ENCODE data around the gene MRPL38.
"Not testable (repeated sequence)": the region's sequence is repeated elsewhere in the genome, so short reads cannot be mapped to it uniquely, and the experiment has no call there.

Gene MRPL38

DNA sequence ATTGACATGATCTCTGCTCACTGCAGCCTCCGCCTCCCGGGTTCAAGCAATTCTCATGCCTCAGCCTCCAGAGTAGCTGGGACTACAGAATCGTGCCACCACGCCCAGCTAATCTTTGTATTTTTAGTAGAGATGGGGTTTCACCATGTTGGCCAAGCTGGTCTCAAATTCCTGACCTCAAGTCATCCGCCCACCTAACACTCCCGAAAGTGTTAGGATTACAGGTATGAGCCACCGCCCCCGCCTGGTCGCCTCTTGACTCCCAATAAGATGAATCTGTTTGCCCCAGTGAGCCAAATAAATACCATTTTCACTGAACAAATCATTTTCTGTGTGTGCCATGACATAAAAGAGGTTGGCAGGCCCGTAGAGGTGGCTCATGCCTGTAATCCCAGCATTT, 45.3 kb downstream of the MRPL38 start:
- no CpG with 5 or more reads among the region's 10 CpGs for WGBS (ENCODE audit: extremely low coverage, insufficient coverage, insufficient read length)
- not testable (repeated sequence) for H2AFZ ChIP-seq (ENCODE audit: insufficient read depth, low read length, poor library complexity); H3K27ac ChIP-seq (ENCODE audit: low read depth, low read length); H3K4me2 ChIP-seq (ENCODE audit: low read length); H2AK5ac ChIP-seq (ENCODE audit: low read length); H2BK5ac ChIP-seq (ENCODE audit: low read depth, low read length, poor library complexity); H4K12ac ChIP-seq (ENCODE audit: low read depth, low read length); H4K91ac ChIP-seq (ENCODE audit: low read depth, low read length); H2BK12ac ChIP-seq (ENCODE audit: low read length); H3K36me3 ChIP-seq (ENCODE audit: control insufficient read depth in 1 of 2, insufficient read depth in 2 of 2, low read length in 2 of 2); H3K4me3 ChIP-seq (ENCODE audit: low read depth, low read length); H3K9ac ChIP-seq (ENCODE audit: low read length); H4K8ac ChIP-seq (ENCODE audit: low read depth, low read length); H3K4ac ChIP-seq (ENCODE audit: low read depth, low read length); H3K23ac ChIP-seq (ENCODE audit: low read length); H3K79me2 ChIP-seq (ENCODE audit: control insufficient read depth, insufficient read depth, low read length, poor library complexity); H3K27me3 ChIP-seq (ENCODE audit: insufficient read depth, low read length); H2BK120ac ChIP-seq (ENCODE audit: insufficient read depth, low read length, poor library complexity); H3K18ac ChIP-seq (ENCODE audit: low read length); H3K9me3 ChIP-seq (ENCODE audit: insufficient read depth, low read depth, low read length); DNase-seq; H3K4me1 ChIP-seq (ENCODE audit: control insufficient read depth in 1 of 2, insufficient read depth in 2 of 2, low read length in 2 of 2); H3K14ac ChIP-seq (ENCODE audit: low read length); H3K79me1 ChIP-seq (ENCODE audit: low read length)

DNA sequence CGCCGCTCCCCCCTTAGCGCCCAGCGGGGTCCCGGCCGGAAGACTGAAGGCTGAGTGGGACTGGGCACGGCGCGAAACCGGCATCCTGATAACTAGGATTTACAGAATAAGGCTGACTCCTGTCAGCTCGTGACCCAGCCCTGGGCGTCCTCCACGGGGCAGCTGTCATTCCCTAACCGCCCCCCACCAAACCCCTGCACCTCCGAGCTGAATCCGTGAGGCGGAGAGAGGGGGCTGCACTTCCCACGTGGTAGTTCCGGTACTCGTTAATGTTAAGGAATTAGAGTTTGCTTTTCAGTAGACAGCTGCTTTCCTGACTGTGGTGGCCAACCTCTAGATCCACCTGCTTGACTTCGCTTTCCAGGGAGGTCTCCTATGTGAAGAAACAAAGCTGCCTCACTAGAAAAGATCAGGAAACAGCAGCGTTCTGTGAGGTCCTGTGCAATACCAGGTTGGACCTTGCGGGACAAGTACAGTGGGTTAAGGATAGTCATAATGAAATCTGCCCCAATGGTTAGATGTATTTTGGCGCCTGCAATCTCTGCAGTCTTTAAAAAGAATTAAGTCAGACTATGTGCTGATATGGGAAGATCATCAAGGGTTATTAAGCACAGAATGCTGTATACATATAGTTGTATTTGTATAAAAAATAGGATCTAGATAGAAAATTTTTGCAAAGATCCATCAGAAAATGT, 48.5 kb downstream of the MRPL38 start:
- H2AK5ac ChIP-seq (ENCODE audit: low read length), result no peak overlapping the region
- DNase-seq, result no peak
- peak overlapping the region; percentile 8 for H3K14ac ChIP-seq (ENCODE audit: low read length)
- H2BK12ac ChIP-seq (ENCODE audit: low read length), result no peak overlapping the region
- H4K8ac ChIP-seq (ENCODE audit: low read depth, low read length), result peak overlapping the region; percentile 80
- peak overlapping the region; percentile 91 for H2AFZ ChIP-seq (ENCODE audit: insufficient read depth, low read length, poor library complexity)
- peak overlapping the region; percentile 57 for H3K9ac ChIP-seq (ENCODE audit: low read length)
- H3K4me2 ChIP-seq (ENCODE audit: low read length), result peak overlapping the region; percentile 81
- H4K12ac ChIP-seq (ENCODE audit: low read depth, low read length), result peak overlapping the region; percentile 71
- H3K4me1 ChIP-seq (ENCODE audit: control insufficient read depth in 1 of 2, insufficient read depth in 2 of 2, low read length in 2 of 2), result peaks cover 5 to 14% of the 10 kb centered on the region in 2 experiments
- H2BK5ac ChIP-seq (ENCODE audit: low read depth, low read length, poor library complexity), result peak overlapping the region; percentile 5
- no peak overlapping the region for H3K4ac ChIP-seq (ENCODE audit: low read depth, low read length)
- peaks cover 3% of the 10 kb centered on the region for H3K79me1 ChIP-seq (ENCODE audit: low read length)
- no peaks in the 10 kb centered on the region for H3K27me3 ChIP-seq (ENCODE audit: insufficient read depth, low read length)
- H3K18ac ChIP-seq (ENCODE audit: low read length), result peak overlapping the region; percentile 50
- H3K36me3 ChIP-seq (ENCODE audit: control insufficient read depth in 1 of 2, insufficient read depth in 2 of 2, low read length in 2 of 2), result peaks cover 5% of the 10 kb centered on the region in 2 experiments
- H3K9me3 ChIP-seq (ENCODE audit: insufficient read depth, low read depth, low read length), result no peaks in the 10 kb centered on the region
- H4K91ac ChIP-seq (ENCODE audit: low read depth, low read length), result peak overlapping the region; percentile 79
- H2BK120ac ChIP-seq (ENCODE audit: insufficient read depth, low read length, poor library complexity), result peak overlapping the region; percentile 59
- no CpG with 5 or more reads among the region's 24 CpGs for WGBS (ENCODE audit: extremely low coverage, insufficient coverage, insufficient read length)
- no peak overlapping the region for H3K23ac ChIP-seq (ENCODE audit: low read length)
- peak overlapping the region; percentile 87 for H3K4me3 ChIP-seq (ENCODE audit: low read depth, low read length)
- H3K79me2 ChIP-seq (ENCODE audit: control insufficient read depth, insufficient read depth, low read length, poor library complexity), result peaks cover 3% of the 10 kb centered on the region
- peak overlapping the region; percentile 35 for H3K27ac ChIP-seq (ENCODE audit: low read depth, low read length)

DNA sequence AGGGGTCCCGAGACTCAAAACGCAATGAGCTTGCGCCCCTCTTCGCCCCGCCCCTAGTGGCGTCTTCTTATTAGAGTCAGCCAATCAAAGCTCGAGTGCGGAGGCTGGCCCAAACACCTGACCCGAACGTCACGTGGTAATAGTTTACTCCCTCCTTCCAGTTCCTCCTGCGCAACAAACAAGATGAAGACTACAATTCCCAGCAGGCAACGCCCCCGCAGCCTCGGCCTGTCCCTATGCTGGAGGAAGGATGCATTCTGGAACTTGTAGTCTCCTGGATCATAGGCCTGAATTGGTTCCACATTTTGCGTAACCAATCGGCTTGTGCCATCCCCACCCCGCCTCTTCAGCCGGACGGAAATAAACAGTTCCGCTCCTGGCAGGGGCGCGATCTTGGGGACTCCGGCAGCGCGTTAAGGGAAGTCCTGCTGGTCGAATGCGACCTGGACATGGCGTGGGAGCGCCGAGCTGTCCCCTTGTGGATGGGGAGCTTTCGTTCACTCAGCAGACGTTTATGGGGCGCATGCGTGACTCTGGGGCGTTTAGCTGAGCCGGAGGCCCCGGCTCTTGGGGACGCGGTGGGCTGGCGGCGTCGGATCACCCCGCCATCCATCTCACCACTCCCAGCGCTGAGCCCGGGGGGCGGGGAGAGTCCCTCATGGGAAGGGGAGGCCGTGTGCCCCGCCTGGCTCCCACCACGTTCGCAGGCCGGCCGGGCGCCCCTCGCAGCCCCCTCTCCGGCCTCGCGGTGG, 49.2 kb downstream of the MRPL38 start, which contains the start of gene WBP2:
WBP2 (minus strand) TSS at position 26 of the 752 bp plus-strand sequence. CDS start 38 bp downstream, outside the sequence.
- Histone ChIP-seq H3K79me2 (ENCODE audit: control insufficient read depth, insufficient read depth, low read length, poor library complexity) (peaks cover 3% of the 10 kb centered on the region), H3K36me3 (ENCODE audit: control insufficient read depth in 1 of 2, insufficient read depth in 2 of 2, low read length in 2 of 2) (peaks cover 12% of the 10 kb centered on the region in 2 experiments), H3K23ac (ENCODE audit: low read length) (no peak within 1 kb of the TSS), H4K91ac (ENCODE audit: low read depth, low read length) (peak within 1 kb of the TSS; percentile 79), H2BK12ac (ENCODE audit: low read length) (peak within 1 kb of the TSS; percentile 36), H3K4me1 (ENCODE audit: control insufficient read depth in 1 of 2, insufficient read depth in 2 of 2, low read length in 2 of 2) (peaks cover 5 to 14% of the 10 kb centered on the region in 2 experiments), H3K9ac (ENCODE audit: low read length) (peak within 1 kb of the TSS; percentile 68), H3K14ac (ENCODE audit: low read length) (peak within 1 kb of the TSS; percentile 25), H4K12ac (ENCODE audit: low read depth, low read length) (peak within 1 kb of the TSS; percentile 71), H3K27ac (ENCODE audit: low read depth, low read length) (peak within 1 kb of the TSS; percentile 35), H3K4me3 (ENCODE audit: low read depth, low read length) (peak within 1 kb of the TSS; percentile 87), H3K27me3 (ENCODE audit: insufficient read depth, low read length) (no peaks in the 10 kb centered on the region), H3K4ac (ENCODE audit: low read depth, low read length) (peak within 1 kb of the TSS; percentile 16), H3K79me1 (ENCODE audit: low read length) (peaks cover 3% of the 10 kb centered on the region), H4K8ac (ENCODE audit: low read depth, low read length) (peak within 1 kb of the TSS; percentile 80), H3K4me2 (ENCODE audit: low read length) (peak within 1 kb of the TSS; percentile 81), H2BK5ac (ENCODE audit: low read depth, low read length, poor library complexity) (peak within 1 kb of the TSS; percentile 24), H3K9me3 (ENCODE audit: insufficient read depth, low read depth, low read length) (no peaks in the 10 kb centered on the region), H3K18ac (ENCODE audit: low read length) (peak within 1 kb of the TSS; percentile 50), H2AK5ac (ENCODE audit: low read length) (peak within 1 kb of the TSS; percentile 36), H2BK120ac (ENCODE audit: insufficient read depth, low read length, poor library complexity) (peak within 1 kb of the TSS; percentile 59), H2AFZ (ENCODE audit: insufficient read depth, low read length, poor library complexity) (peak within 1 kb of the TSS; percentile 91)
- DNase-seq, result peak; percentile 99 to 100
- no CpG with 5 or more reads among the region's 58 CpGs for WGBS (ENCODE audit: extremely low coverage, insufficient coverage, insufficient read length)

DNA sequence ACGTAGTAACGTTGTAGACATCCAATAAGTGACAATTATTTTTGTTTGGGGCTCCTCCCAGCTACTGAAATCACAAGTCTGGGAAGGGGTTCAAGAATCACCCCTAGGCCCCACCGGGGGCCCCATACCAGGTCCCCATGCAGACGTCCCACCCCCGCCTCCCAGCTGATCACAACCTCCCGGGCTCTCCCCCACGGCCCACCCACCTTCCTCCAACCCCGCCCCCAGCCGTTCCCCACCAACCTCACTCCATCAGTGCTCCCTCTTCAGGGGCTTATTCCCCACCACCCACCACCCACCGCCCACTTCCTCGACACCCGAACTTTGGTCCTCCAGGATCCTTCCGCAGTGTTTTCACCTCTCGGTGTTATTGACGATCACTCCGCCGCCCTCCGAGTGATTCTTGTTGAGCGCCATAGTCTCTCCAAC, 49.8 kb downstream of the MRPL38 start:
- H3K18ac ChIP-seq (ENCODE audit: low read length), result no peak overlapping the region
- no peak overlapping the region for H3K4ac ChIP-seq (ENCODE audit: low read depth, low read length)
- H3K9me3 ChIP-seq (ENCODE audit: insufficient read depth, low read depth, low read length), result no peaks in the 10 kb centered on the region
- peaks cover 3% of the 10 kb centered on the region for H3K79me1 ChIP-seq (ENCODE audit: low read length)
- DNase-seq, result no peak
- H2BK120ac ChIP-seq (ENCODE audit: insufficient read depth, low read length, poor library complexity), result peak overlapping the region; percentile 52
- peak overlapping the region; percentile 73 for H3K4me2 ChIP-seq (ENCODE audit: low read length)
- no peak overlapping the region for H4K12ac ChIP-seq (ENCODE audit: low read depth, low read length)
- no CpG with 5 or more reads among the region's 19 CpGs for WGBS (ENCODE audit: extremely low coverage, insufficient coverage, insufficient read length)
- no peak overlapping the region for H3K23ac ChIP-seq (ENCODE audit: low read length)
- no peak overlapping the region for H2BK12ac ChIP-seq (ENCODE audit: low read length)
- peaks cover 14 to 15% of the 10 kb centered on the region in 2 experiments for H3K36me3 ChIP-seq (ENCODE audit: control insufficient read depth in 1 of 2, insufficient read depth in 2 of 2, low read length in 2 of 2)
- H2AFZ ChIP-seq (ENCODE audit: insufficient read depth, low read length, poor library complexity), result no peak overlapping the region
- peak overlapping the region; percentile 36 for H2AK5ac ChIP-seq (ENCODE audit: low read length)
- H3K79me2 ChIP-seq (ENCODE audit: control insufficient read depth, insufficient read depth, low read length, poor library complexity), result peaks cover 3% of the 10 kb centered on the region
- H3K4me3 ChIP-seq (ENCODE audit: low read depth, low read length), result peak overlapping the region; percentile 76
- peaks cover 5 to 14% of the 10 kb centered on the region in 2 experiments for H3K4me1 ChIP-seq (ENCODE audit: control insufficient read depth in 1 of 2, insufficient read depth in 2 of 2, low read length in 2 of 2)
- no peaks in the 10 kb centered on the region for H3K27me3 ChIP-seq (ENCODE audit: insufficient read depth, low read length)
- peak overlapping the region; percentile 24 for H2BK5ac ChIP-seq (ENCODE audit: low read depth, low read length, poor library complexity)
- H3K9ac ChIP-seq (ENCODE audit: low read length), result no peak overlapping the region
- peak overlapping the region; percentile 21 for H3K27ac ChIP-seq (ENCODE audit: low read depth, low read length)
- peak overlapping the region; percentile 25 for H3K14ac ChIP-seq (ENCODE audit: low read length)
- H4K8ac ChIP-seq (ENCODE audit: low read depth, low read length), result peak overlapping the region; percentile 40
- no peak overlapping the region for H4K91ac ChIP-seq (ENCODE audit: low read depth, low read length)

All from trophoblast cell (in vitro differentiated cells and primary cell).